Measurements from ENCODE around the gene HS1BP3.

- TF ChIP-seq CTCF (conservative IDR thresholded peaks at IDR 0.05; ENCODE audit: low read depth, low read length) (no peak), EZH2phosphoT487 (IDR thresholded peaks at IDR 0.05; ENCODE audit: borderline replicate concordance, low read length) (no peak)
Measured at GRCh38 chr2:20678780-20679179, 27.9 kb upstream of the HS1BP3 start.

Data from PC-3 (cell line).